ENCODE measurements around the gene FYN.
"Not testable (repeated sequence)": the region's sequence is repeated elsewhere in the genome, so short reads cannot be mapped to it uniquely, and the experiment has no call there.

Gene FYN

GRCh38 chr6:111837641-111838500 is 35.4 kb downstream of the FYN start:
- intact Hi-C loops (cut with DNase I) = no loop called here
- DNase-seq = no peak

GRCh38 chr6:111837007-111837406 is 36.2 kb downstream of the FYN start:
- DNase-seq = no peak
- intact Hi-C loops (cut with DNase I) = no loop called here

- intact Hi-C loops (cut with DNase I) = no loop called here
- no peak for DNase-seq
These were observed 37.4 kb downstream of the FYN start for GRCh38 chr6:111835807-111836206.

- DNase-seq; intact Hi-C loops (cut with DNase I): not testable (repeated sequence)
These were observed 37.9 kb downstream of the FYN start for GRCh38 chr6:111835398-111835797.

GRCh38 chr6:111834356-111834755 is 38.9 kb downstream of the FYN start:
- no peak for DNase-seq
- intact Hi-C loops (cut with DNase I) = no loop called here

- no peak for DNase-seq
- intact Hi-C loops (cut with DNase I) = no loop called here
These were observed 40.3 kb downstream of the FYN start for GRCh38 chr6:111832833-111833418.

- no peak for DNase-seq
- intact Hi-C loops (cut with DNase I) = no loop called here
These were observed 41.8 kb downstream of the FYN start for GRCh38 chr6:111831408-111831807.

GRCh38 chr6:111829998-111830397 is 43.3 kb downstream of the FYN start:
- no peak for DNase-seq
- intact Hi-C loops (cut with DNase I) = no loop called here

GRCh38 chr6:111829581-111829980 is 43.7 kb downstream of the FYN start:
- intact Hi-C loops (cut with DNase I) = no loop called here
- DNase-seq = no peak

GRCh38 chr6:111828809-111829208 is 44.4 kb downstream of the FYN start:
- intact Hi-C loops (cut with DNase I) = no loop called here
- DNase-seq = no peak

GRCh38 chr6:111825439-111826086 is 47.7 kb downstream of the FYN start:
- no peak for DNase-seq
- intact Hi-C loops (cut with DNase I) = no loop called here

GRCh38 chr6:111824608-111825337 is 48.5 kb downstream of the FYN start:
- no peak for DNase-seq
- intact Hi-C loops (cut with DNase I) = no loop called here

- DNase-seq = no peak
- intact Hi-C loops (cut with DNase I) = no loop called here
These were observed 49.2 kb downstream of the FYN start for GRCh38 chr6:111823831-111824607.

GRCh38 chr6:111823012-111823411 is 50.2 kb downstream of the FYN start:
- intact Hi-C loops (cut with DNase I) = no loop called here

GRCh38 chr6:111819458-111819857 is 53.8 kb downstream of the FYN start:
- intact Hi-C loops (cut with DNase I) = loop anchor here (10.0 kb wide), 1 partner anchor 55 kb away; the partner anchor contains the start of gene FYN
- no peak for DNase-seq

More at GRCh38 chr6:111823012-111823411, 50.2 kb downstream of the FYN start:
- DNase-seq = no peak

GRCh38 chr6:111818539-111819226 is 54.6 kb downstream of the FYN start:
- no peak for DNase-seq
- intact Hi-C loops (cut with DNase I) = loop anchor here (10.0 kb wide), 1 partner anchor 56 kb away; the partner anchor contains the start of gene FYN

GRCh38 chr6:111817451-111818120 is 55.7 kb downstream of the FYN start:
- intact Hi-C loops (cut with DNase I) = loop anchor here (10.0 kb wide), 1 partner anchor 57 kb away; the partner anchor contains the start of gene FYN
- DNase-seq = peak in 5 of 10 donors; percentile 40 to 89 (median 59)

- DNase-seq = no peak
- intact Hi-C loops (cut with DNase I) = loop anchor here (10.0 kb wide), 1 partner anchor 61 kb away; the partner anchor contains the start of gene FYN
These were observed 59.5 kb downstream of the FYN start for GRCh38 chr6:111813677-111814310.

All from posterior cingulate gyrus (tissue), 11 donors.